ENCODE results near the gene FETUB. TPM values are rescaled to one million over a fixed set of nuclear protein-coding genes. Genes with fewer than 3 reads are reported as not detected.

The FETUB gene
- total RNA-seq, 1 donor from 2014 or later: not detected

DNA sequence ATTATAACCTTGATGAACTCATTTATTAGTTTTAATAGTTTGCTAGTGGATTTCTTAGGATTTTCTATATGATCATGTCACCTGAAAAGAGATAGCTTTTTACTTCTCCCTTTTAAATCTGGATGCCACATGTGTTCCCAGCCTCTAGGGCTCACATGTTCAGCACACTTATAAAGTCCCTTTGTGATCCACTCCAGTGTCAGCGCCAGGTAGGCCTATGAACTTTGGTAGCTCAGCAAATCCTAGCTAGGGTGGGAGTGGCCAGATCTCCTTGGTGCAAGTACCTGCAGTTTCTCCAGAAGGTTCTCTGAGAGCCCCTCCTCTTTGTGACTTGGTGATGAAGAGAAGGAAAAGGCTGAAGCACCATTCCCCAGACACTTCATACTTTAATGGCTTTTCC, 8.7 kb downstream of the FETUB start:
- Histone ChIP-seq H3K9me3 (no peaks in the 10 kb centered on the region), H3K4me3 (no peak overlapping the region), H3K27me3 (peaks cover under 1% of the 10 kb centered on the region), H3K27ac (no peak overlapping the region), H3K36me3 (no peaks in the 10 kb centered on the region), H3K4me1 (no peaks in the 10 kb centered on the region)
- intact Hi-C loops (cut with DNase I): no loop called here
- DNase-seq (no peak), ATAC-seq (no peak)
- no peak for TF ChIP-seq CTCF (IDR thresholded peaks at IDR 0.05)

DNA sequence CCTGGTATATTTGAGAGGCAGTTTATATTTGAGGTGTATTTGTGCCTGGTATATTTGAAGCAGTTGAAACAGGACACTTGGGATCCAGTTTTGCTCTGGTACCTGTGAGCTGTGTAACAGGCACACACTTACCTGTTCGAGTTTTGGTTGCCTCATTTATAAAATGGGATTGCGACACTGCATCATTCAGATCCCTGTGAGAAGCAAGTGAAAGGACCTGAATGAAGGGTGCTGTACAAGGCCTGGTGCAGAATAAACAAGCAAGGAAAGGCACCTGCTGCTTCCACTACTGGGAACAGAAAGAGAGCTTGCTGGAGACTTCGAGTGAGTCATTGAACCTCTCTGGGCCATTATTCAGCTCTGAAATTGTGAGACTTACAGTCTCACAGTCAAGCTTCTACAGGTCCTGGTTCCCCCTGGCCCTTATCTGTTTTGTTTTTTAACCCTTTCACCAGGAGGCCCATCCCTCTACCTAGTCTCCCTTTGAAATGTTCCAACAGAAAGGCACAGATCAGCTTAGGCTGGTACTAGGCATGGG, 11.5 kb downstream of the FETUB start:
- Histone ChIP-seq H3K4me3 (no peak overlapping the region), H3K9me3 (no peaks in the 10 kb centered on the region), H3K27me3 (no peaks in the 10 kb centered on the region), H3K36me3 (no peaks in the 10 kb centered on the region), H3K27ac (no peak overlapping the region), H3K4me1 (no peaks in the 10 kb centered on the region)
- TF ChIP-seq CTCF (IDR thresholded peaks at IDR 0.05): no peak
- intact Hi-C loops (cut with DNase I): no loop called here
- ATAC-seq: peak; percentile 89
- no peak for DNase-seq

- Histone ChIP-seq H3K27me3 (no peaks in the 10 kb centered on the region), H3K36me3 (no peaks in the 10 kb centered on the region), H3K4me3 (no peak overlapping the region), H3K27ac (no peak overlapping the region), H3K9me3 (no peaks in the 10 kb centered on the region), H3K4me1 (no peaks in the 10 kb centered on the region)
- no peak for TF ChIP-seq CTCF (IDR thresholded peaks at IDR 0.05)
- DNase-seq (no peak), ATAC-seq (no peak)
- intact Hi-C loops (cut with DNase I): no loop called here
Observed at GRCh38 chr3:186653080-186653707, 13.0 kb downstream of the FETUB start.

- ATAC-seq (peak; percentile 27), DNase-seq (no peak)
- Histone ChIP-seq H3K9me3 (no peaks in the 10 kb centered on the region), H3K36me3 (no peaks in the 10 kb centered on the region), H3K27ac (no peak overlapping the region), H3K4me1 (no peaks in the 10 kb centered on the region), H3K4me3 (no peak overlapping the region), H3K27me3 (no peaks in the 10 kb centered on the region)
- no peak for TF ChIP-seq CTCF (IDR thresholded peaks at IDR 0.05)
- intact Hi-C loops (cut with DNase I): no loop called here
Observed at GRCh38 chr3:186653984-186654383, 13.8 kb downstream of the FETUB start.

GRCh38 chr3:186663361-186664118, 23.3 kb downstream of the FETUB start:
- Histone ChIP-seq H3K4me1 (no peaks in the 10 kb centered on the region), H3K27ac (no peak overlapping the region), H3K9me3 (no peaks in the 10 kb centered on the region), H3K4me3 (no peak overlapping the region), H3K27me3 (peaks cover 7% of the 10 kb centered on the region), H3K36me3 (no peaks in the 10 kb centered on the region)
- DNase-seq (no peak), ATAC-seq (no peak)
- no peak for TF ChIP-seq CTCF (IDR thresholded peaks at IDR 0.05)
- intact Hi-C loops (cut with DNase I): no loop called here

All from upper lobe of right lung (tissue), 1 donor.